Vagina (tissue), 2 donors: ENCODE results near the gene SH3RF1.

Experiments used
- POLR2A ChIP-seq, 2 donors: fragments of 450-650 bp; IDR thresholded peaks; one replicate each; pipeline ENCODE4 v1.6.1; 2017; ENCODE audit warnings: antibody characterized with exemption in 2 of 2, mild to moderate bottlenecking in 2 of 2, moderate library complexity in 2 of 2
- POLR2AphosphoS5 ChIP-seq, 2 donors: sonication (generic); formaldehyde crosslinking; IDR thresholded peaks; one replicate each; pipeline ENCODE4 v1.9.0; 2017; ENCODE audit warnings: antibody characterized with exemption in 2 of 2, mild to moderate bottlenecking in 2 of 2, low read depth in 1 of 2; ENCODE audit not compliant: insufficient read depth in 1 of 2
- TF ChIP-seq, protein P1 (sequence below), 3 experiments: fragments of 450-650 bp in 2 of 3; fragments of 200-600 bp in 1 of 3; sonication (generic) in 1 of 3; IDR thresholded peaks; one replicate each; pipeline ENCODE4 v1.5.1; 2017 to 2019; ENCODE audit warnings: antibody characterized with exemption in 3 of 3, mild to moderate bottlenecking in 2 of 3, moderate library complexity in 2 of 3

DNA sequence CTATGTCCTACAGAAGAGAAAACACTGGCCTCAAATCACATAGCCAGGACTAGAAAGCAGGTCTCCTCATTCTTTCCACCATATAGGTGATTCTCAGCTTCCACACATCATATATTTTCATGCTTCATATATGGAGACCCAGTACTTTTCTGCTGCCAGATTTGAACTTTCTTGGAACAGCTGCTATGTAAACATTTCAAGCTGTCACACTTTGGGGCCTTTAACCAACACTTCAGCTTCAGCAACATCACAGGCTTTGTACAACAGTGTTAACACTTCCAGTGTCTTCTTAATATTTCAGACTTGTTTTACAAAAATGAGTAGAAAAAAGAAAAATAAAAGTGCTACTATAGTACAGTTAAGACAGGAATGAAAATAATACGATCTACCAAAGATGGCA lies 12.6 kb downstream of the SH3RF1 start:
- no peak for TF ChIP-seq POLR2AphosphoS5 (IDR thresholded peaks at IDR 0.05; ENCODE audit: insufficient read depth in 1 of 2, low read depth in 1 of 2)
- TF ChIP-seq POLR2A (IDR thresholded peaks at IDR 0.05), result no peak
- TF ChIP-seq, protein P1, sequence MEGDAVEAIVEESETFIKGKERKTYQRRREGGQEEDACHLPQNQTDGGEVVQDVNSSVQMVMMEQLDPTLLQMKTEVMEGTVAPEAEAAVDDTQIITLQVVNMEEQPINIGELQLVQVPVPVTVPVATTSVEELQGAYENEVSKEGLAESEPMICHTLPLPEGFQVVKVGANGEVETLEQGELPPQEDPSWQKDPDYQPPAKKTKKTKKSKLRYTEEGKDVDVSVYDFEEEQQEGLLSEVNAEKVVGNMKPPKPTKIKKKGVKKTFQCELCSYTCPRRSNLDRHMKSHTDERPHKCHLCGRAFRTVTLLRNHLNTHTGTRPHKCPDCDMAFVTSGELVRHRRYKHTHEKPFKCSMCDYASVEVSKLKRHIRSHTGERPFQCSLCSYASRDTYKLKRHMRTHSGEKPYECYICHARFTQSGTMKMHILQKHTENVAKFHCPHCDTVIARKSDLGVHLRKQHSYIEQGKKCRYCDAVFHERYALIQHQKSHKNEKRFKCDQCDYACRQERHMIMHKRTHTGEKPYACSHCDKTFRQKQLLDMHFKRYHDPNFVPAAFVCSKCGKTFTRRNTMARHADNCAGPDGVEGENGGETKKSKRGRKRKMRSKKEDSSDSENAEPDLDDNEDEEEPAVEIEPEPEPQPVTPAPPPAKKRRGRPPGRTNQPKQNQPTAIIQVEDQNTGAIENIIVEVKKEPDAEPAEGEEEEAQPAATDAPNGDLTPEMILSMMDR (IDR thresholded peaks at IDR 0.05), result no peak
